Erythroblast (primary cell): ENCODE results near the gene POLL.

ENCODE experiments used
- GATA1 ChIP-seq: IDR thresholded peaks from 2 replicates; pipeline ENCODE4 v1.6.1; 2011; ENCODE audit warnings: low read depth, mild to moderate bottlenecking, control low read depth, low read length, moderate library complexity
- POLR2A ChIP-seq: IDR thresholded peaks from 2 replicates; pipeline ENCODE4 v1.6.1; 2011; ENCODE audit warnings: mild to moderate bottlenecking, low read length

GRCh38 chr10:101561068-101561915 is 26.8 kb downstream of the POLL start:
- no peak for TF ChIP-seq POLR2A
- no peak for TF ChIP-seq GATA1
